Measurements from ENCODE around the gene KIF3C.

- TF ChIP-seq CTCF (conservative IDR thresholded peaks at IDR 0.05; ENCODE audit: low read depth, low read length) (no peak), FOS (IDR thresholded peaks at IDR 0.05; ENCODE audit: low read depth, low read length) (no peak), POLR2A (IDR thresholded peaks at IDR 0.05; ENCODE audit: low read depth, low read length) (no peak), BHLHE40 (IDR thresholded peaks at IDR 0.05; ENCODE audit: low read depth, low read length) (no peak), RCOR1 (IDR thresholded peaks at IDR 0.05; ENCODE audit: insufficient replicate concordance, low read length) (no peak), CEBPB (IDR thresholded peaks at IDR 0.05; ENCODE audit: low read depth, low read length) (no peak), RAD21 (IDR thresholded peaks at IDR 0.05; ENCODE audit: low read length) (no peak), MAZ (IDR thresholded peaks at IDR 0.05; ENCODE audit: borderline replicate concordance, low read depth, low read length) (no peak), USF2 (IDR thresholded peaks at IDR 0.05; ENCODE audit: low read depth, low read length) (no peak)
Measured at GRCh38 chr2:25948437-25948836, 33.9 kb downstream of the KIF3C start.

Measured in IMR-90 (cell line).